GM23248 (cell line): Measurements from ENCODE around the gene GALNT12.

ENCODE experiments used
- EZH2 ChIP-seq: fragments of 200-600 bp; sonication (generic); IDR thresholded peaks from 2 replicates; pipeline ENCODE4 v1.6.1; 2018; ENCODE audit warnings: antibody characterized with exemption, mild to moderate bottlenecking; ENCODE audit not compliant: insufficient read depth, poor library complexity, severe bottlenecking
- EZH2phosphoT487 ChIP-seq: fragments of 200-600 bp; sonication (generic); IDR thresholded peaks from 2 replicates; pipeline ENCODE4 v1.6.1; 2018; ENCODE audit warnings: antibody characterized with exemption, moderate library complexity, mild to moderate bottlenecking, low read depth; ENCODE audit not compliant: insufficient read depth

GRCh38 chr9:98795295-98795955 is 12.0 kb upstream of the GALNT12 start:
- TF ChIP-seq EZH2 (no peak), EZH2phosphoT487 (no peak)
